NK-92 (cell line): Measurements from ENCODE around the gene HSF5.
"Not testable (repeated sequence)": the region's sequence is repeated elsewhere in the genome, so short reads cannot be mapped to it uniquely, and the experiment has no call there.

ENCODE experiments used
- DNase-seq: peaks from one replicate; lab custom pipeline; 2025; ENCODE audit not compliant: unreplicated experiment; lab: John Stamatoyannopoulos, UW

HSF5 gene

DNA sequence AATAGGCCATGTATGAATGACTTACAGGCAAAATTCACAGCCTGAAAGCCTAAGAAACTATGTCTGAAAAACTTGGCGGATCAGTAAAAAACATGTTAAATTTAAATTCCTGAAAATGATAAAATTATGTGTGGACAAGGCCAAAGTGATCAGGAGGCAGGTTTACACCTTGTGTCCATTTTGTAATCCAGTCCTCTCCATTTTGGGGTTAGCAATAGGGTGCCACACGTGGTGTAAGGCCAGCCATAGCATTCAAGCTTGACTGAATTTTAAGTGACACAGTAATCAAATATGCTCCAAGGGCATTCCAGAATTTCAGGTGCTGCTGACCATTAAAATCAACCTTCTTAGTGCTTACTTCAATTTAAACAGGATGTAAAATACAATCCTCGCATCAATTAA is 73.6 kb downstream of the HSF5 start:
- DNase-seq: no peak

DNA sequence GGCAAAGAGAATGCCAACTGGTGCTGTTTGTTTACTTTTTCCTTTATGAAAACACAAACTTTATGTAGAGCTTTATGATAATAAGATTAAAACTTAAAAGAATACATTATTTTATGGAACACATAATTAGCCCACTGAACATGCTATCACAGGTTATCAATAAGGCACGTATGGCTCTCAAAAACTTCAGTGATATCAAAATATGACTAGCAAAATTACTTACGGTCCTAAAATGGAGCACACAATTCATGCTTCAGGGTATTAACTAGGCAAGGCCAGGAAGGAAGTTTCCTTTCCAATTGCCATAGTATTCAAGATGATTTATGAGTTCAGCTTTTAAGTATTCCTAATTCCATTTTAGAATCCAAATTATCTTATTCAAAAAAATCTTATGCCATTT is 74.5 kb downstream of the HSF5 start:
- DNase-seq: no peak

DNA sequence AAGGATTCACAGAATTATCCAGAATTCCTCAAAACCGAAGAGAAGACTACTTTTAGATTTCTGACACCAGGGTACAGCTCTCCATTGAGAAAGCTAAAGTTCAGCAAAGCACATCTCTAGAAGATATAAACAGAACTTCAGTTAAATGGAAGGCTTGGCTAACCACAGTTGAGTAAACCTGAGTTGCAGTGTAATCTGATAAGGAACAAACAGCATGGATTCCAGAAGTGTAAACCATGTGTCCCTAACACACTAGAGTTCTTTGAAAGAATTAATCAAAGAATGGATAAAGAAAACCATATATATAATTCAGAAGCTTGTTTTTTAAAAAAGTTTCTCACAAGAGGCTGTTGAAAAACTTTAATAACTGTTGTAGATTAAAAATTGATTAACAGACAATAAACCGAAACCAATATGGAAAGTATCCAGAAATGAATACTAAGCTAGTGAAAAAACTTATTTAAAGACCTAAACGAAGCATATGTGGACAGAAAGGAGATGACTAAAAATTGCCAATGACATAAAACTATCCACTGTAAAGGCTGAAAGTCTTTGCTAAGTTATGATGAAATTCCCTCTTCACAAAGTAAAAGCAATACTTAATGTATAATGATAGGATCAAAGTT is 75.1 kb downstream of the HSF5 start:
- DNase-seq: no peak

DNA sequence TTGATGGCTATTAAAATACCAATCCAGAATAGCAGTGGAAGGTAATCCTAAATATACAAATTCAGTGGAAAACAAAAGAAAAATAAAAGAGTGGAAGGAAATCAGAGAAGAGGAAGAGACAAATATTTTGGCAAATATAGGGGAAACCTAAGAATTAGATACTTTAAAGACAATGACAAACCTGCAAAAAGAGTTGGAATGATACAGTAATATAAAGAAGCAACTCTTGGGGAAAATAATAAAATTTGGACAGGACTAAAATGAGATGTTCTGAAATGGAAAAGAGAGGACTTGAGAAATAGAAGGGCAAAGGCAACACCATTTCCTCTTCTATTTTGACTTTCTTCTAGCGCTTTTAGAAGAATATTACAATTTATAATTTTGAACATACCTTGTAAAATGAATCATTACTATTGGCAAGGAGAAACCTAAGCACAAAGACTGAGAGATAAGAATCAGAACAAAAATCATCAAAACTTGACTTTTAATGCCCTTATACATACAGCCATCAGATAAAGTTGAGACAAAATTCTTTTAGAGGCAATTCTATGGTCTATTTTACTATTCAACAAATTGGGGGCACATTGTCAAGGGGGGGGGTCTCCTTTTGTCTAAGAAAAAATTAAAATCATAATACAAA is 76.0 kb downstream of the HSF5 start:
- DNase-seq: no peak

DNA sequence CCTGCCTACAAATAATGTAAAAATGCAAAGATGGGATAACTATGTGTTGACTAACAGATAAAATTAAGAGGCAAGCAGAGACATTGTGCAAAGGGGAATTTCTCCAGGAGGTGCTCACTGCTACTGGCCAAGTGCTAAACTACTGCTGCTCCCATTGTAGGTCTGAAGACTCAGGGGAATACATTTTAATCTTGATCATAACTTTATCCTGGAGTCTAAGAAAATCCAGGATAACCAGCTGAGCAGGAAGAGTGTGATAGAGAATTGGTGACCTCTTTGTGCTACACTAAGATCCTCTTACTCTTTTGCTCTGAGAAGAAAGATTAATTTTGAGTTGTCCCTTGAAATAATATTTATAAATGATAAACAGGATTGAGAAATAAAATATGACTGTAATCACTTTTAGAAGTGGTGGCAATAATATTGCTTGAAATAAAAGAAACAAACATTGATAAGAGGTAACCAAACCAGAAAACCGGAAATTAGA is 76.8 kb downstream of the HSF5 start:
- DNase-seq: no peak

DNA sequence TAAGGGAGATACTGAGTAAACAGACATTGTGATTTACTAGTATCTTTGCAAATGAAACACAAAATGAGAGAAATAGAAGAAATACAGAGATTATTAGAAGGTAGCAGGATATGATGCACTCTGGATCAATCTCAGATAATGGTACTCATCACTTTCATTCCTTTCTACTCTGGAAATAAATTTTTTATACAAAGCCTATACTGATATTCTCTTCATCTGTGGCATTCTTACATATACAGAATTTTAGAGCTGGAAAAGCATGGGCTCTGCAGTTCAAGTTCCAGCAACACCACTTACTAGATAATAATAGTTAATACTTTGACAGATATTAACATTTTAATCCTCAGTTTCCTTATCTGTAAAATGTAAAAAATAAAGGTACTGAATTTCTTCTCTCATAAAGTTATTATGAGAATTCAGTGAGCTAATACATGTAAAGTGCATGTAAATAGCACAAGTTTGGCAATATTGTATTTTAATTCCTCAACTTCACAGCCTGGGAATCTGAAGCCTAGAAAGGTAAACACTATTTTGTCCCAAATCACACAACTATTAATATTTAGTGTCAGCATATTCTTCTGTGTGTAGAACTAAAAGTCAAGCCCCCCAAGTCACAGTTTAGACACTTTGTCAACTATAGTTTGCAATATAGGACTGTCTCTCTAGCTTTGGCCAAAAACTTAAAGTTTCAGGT is 77.3 kb downstream of the HSF5 start:
- DNase-seq: no peak

DNA sequence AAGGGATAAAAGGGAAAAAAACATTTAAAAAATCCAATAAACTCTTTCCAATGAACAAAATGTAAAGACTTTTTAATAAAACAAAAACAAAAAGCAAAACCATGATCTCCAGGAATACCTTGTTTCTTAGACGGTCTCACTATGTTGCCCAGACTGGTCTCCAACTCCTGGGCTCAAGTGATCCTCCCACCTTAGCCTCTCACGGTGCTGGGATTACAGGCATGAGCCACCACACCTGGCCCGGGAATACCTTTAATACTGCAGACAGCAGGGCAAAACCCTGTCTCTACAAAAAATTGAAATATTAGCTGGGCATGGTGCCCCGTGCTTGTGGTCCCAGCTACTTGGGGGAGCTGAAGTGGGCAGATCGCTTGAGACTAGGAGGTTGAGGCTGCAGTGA is 78.8 kb downstream of the HSF5 start:
- no peak for DNase-seq

DNA sequence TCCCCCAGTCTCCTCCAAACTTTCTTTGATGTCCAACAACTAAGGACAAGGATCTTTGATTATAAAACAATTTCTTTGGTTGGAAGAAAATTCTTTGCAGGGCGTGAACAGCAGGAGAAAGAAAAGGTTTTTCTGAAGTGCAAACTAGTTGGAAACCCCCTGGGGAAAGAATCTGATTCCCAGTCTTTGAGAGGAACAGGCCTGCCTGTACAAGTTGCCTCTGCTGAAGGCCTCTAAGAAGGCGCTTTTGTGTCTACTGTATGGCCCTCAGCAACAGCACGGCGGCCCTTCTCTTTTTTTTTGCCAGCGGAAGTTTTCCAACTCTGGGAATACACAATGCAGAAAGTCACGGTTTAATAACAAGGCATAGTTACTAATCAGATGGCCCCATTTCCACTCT is 84.9 kb downstream of the HSF5 start:
- no peak for DNase-seq

DNA sequence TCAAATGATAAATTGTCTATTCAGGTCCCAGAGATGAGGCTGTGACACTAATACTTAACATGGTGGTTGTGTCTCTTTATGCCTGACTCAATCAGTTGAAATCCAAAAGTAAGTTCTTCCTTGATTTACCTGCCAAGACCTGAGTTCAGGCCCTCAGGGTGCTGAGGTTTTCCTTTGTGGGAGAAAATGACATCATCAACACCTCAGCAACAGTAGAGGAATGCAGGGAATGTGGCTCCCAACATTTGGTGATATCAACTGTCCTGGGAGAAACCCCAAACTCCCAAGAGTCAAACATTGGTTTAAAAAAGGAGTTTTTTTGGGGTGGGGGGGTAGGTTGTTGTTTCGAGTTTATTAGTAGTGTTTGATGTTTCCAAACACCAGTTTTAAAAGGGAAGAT is 85.5 kb downstream of the HSF5 start:
- no peak for DNase-seq

DNA sequence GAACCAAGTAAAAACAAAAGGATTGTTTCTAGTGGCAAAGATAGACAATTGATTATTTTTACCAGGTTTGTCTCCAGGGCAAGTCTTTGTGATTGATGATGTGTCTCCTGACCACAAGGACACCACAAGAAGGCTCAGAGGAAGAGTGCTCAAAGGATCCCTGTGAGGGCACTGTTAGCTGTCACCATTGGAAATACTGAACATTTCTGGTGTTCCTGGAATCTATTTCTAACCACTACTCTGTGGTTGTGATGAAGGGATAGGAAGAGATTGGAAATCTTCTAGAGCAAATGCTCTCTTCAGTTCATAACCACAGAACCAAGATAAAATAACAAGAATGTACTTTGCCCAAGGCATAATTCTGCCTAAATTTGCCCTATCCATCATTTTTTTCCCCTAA is 86.2 kb downstream of the HSF5 start:
- DNase-seq: no peak

DNA sequence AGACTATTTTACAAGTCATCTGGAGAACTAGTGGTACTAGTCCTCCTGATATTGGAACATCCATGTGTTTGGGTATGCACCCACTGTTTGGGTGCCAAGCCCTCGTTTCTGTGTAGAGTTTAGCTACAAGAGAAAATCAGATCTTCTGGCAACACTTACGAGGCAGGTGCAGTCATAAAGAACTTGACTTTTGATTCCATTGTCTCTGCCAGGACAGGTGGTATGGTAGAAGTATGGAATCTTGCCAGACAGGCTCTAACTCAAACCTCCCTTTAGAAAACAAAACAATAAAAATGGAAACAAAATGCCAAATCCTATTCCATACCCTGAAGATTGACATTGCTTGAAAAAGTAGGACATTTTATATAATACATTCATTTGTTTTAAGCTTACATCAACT is 86.9 kb downstream of the HSF5 start:
- DNase-seq: no peak

DNA sequence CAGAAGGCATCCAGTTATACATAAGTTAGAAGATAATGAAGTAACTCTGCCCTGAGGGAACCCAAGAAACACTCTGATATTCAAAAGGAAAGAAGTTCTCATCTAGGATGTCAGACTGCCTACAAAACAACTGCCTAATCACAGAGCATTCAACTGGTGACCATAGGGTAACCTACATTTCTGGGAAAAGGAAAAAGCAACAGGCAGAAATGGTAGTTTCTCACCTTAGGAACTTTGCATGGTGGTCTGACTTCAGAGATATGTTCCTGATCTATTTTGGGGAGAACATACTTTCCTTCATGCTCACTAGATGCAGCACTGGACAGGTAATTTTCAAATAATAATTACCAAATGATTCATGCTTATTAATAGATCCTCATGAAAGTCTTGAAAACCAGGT is 87.4 kb downstream of the HSF5 start:
- no peak for DNase-seq

DNA sequence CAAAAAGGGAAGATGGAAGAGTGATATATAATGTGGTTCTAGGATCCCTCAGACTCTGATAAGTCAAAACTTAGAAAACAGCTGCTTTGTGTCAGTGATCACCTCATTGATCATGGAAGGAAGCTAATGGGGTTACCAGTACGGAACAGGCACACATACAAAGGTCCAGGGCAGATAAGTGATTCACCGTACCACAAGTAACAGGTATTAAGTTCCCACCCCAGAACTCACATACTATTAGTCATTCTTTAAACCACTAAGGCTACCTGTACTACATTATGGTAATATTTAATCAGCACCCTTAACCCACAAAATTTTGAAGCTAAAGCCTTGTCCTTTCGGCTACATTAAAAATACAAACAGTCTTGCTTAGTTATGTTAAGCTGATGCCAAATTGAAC is 88.2 kb downstream of the HSF5 start:
- no peak for DNase-seq

DNA sequence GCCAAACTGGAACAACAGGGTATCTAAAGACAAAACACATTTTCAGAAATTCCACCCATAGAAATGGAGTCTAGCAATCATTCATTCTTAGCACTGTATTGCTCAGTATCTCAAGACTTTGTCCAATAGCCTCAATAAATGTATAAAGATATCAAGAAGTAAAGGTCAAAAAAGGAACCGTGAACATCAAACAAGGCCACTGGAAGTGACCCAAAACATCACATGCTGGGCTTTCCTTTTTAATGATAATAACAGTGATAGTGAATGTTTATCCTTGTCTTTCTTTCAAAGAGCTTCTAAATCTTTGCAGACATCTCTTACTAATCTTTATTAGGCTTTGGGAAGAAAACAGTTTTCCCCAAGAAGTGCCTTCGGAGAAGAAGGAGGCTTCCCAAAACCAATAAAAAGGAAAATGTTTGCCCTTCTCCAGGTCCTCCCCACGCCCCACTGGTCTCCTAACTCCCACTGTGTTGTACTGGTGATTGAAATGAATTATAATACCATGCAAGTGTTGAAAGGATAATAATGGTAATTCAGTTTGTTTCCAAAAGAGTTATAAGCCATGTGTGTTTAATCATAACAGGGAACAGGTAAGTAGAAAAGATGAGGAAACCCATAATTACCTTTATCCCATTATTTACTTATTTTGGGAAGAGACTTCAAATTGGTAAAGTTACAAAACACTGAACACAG is 89.5 kb downstream of the HSF5 start:
- DNase-seq: no peak

DNA sequence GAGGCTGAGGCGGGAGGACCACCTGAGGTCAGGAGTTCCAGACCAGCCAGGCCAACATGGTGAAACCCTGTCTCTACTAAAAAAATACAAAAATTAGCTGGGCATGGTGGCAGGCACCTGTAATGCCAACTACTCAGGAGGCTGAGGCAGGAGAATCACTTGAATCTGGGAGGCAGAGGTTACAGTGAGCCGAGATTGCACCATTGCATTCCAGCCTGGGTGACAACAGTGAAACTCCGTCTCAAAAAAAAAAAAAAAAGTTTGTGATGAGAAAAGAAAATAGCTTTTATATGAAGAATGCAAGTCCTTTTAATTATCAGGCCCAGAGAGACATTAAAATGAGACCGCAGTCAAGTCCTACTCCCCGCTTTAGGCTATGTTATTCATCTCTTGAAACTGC is 90.8 kb downstream of the HSF5 start:
- DNase-seq: not testable (repeated sequence)

DNA sequence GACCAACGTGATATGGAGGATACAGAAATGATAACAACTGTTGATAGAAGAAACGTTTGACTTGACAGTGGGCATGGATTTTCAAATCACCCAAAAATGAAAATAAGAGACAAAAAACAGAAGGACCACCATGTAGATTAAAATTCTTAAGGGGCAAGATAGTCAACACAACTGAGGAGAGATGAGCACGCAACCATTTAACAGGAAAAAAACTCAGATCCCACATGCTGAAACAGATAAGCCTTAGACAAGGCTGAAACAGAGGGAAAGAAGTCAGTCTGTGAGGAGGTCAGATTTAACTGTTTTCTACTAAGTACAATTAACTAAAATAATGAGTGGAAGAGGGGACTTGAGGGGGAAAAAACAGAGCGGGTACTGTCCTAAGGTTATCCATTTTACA is 92.0 kb downstream of the HSF5 start:
- no peak for DNase-seq

DNA sequence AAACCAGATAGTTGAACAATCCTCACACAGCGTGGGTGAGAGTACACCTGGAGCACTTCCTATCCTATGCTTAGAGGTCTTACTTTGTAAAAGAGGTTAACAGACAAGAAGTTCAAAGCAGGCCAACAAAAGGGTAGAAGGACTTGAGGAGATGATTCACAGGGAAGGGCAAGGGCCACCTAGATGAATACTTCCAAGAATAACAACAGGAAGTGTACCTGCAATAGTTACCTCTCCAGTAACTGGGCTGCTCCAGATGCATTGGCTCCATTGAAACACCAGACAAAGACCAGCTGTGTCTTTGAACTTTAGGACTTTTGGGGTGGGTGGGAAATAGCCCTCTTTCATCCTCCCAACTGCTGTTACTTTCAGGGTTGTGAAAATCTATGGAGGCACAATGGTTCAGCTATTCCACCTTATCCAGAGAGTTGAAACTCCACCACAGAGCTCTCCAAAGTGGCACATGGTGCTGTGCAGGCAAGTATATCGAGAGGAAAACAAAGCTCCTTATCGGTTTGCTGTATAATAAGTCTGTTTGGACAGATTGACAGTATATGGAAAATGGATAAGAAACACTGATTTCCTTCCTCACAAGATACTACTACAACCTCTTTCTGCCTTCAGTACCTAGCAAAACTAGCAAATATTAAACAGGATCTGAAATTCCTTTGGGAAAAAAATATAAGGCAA is 93.5 kb downstream of the HSF5 start:
- DNase-seq: no peak

DNA sequence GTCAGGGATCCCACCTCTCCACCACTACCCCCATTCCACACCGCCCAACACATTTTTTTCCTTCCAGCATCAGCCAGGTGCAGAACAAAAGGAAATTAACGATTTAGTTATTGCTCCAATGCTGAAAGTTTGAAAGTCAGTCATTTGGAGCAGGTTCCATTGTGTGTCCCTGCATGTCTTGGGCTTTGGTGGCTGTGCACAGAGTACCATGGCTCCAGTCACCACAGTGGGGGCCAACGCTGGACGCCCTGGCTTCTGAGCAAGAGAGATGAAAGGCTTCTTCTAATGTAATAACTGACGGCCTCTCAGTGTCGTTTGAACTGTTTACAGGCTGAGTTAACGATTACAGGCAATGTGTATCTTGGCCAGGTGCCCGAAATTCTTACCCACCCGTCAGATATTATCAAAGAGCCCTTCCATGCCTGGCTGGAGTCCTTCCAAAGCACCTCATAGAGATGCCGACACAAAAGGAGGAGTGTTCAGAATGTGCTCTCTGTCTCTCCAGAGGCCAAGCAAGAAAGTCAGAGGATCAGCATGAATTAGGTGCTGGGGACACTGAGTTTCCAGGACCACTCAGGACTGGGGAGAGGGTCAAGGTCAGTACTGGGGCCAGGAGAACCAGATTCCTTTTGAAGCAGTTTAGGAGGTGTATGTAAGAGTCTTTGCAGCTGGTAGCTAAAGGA is 96.8 kb downstream of the HSF5 start:
- no peak for DNase-seq

DNA sequence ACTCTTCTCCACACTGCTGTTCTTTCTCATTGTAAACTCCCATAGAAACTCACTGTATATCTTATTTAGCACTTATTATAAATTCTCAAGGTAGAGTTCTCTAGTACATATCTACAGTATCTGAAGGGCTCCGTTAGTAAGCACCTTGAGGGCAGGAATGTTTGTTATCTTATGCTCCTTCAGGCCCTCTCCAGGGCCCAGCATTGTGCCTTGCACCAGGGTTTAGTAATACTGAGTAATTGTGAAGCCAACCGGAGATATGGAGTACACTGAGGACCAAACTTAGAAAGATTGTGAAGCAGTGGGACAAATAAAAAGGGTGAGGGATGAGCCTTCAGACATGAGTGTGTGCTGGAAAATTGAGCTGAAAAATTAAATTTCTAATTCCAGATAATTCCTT is 97.3 kb downstream of the HSF5 start:
- no peak for DNase-seq

DNA sequence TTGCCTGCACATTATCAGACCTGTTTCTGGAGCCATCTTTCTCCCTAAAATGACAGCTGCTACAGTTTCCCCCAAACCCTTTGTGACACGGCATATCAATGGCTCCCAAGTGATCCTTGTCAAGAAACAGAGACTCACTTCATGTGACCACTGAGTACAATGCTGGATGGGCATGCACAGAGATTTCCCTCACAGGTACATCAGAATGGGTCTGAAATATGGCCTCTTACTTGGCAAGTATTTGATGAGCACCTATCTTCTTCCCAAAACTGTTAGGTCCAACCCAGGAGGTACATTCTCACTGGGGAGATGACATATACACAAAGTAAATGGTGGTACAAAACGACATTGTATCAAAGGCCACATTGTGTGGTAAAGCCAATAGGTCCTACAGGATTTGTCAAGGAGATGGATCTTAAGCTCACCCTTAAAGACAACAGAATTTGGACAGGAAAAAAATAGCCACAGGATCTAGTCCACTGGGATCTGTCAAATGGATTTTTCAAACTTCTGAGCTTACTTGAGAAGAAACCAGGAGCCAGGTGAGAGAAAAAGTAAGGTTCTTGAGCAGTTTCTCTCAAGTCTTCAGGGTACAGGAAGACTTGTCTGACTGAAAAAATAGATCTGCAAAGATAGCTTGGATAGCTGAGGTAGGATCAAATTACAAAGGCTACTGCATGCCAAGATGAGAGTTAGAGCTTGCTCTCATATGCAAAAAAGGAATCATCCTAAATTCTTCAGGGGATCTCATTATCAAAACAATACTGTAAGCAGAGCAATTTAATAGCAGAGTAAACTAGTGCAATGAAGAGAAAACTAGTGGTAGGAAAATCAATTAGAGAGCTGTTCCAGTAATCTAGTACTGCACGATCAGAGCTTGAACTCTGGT is 99.7 kb downstream of the HSF5 start:
- no peak for DNase-seq
